Measurements from ENCODE around the gene GALNT12.

The GALNT12 gene

GRCh38 chr9:98774746-98775145, 32.7 kb upstream of the GALNT12 start (continued):
- TF ChIP-seq ZNF704 (tag by site-specific recombination; IDR thresholded peaks at IDR 0.05) = no peak
- no peak for TF ChIP-seq HOXD13 (CRISPR knock-in tag; IDR thresholded peaks at IDR 0.05; ENCODE audit: borderline replicate concordance)
- TF ChIP-seq ZNF416 (tag by site-specific recombination; IDR thresholded peaks at IDR 0.05) = no peak

GRCh38 chr9:98775831-98776441, 31.5 kb upstream of the GALNT12 start:
- CTCF ChIA-PET = interaction anchor here (0.6 to 4.5 kb wide), 53 partner anchors 8 to 852 kb away, joined by 3 to 80 read pairs (median 5); partner anchors contain the start of genes GABBR2 and GALNT12
- POLR2A ChIA-PET = interaction anchor here (0.7 kb wide), 1 partner anchor 432 kb away, joined by 4 read pairs; no protein-coding TSS in a partner anchor
- Histone ChIP-seq H3K27ac (ENCODE audit: extremely low read depth, low read depth, low read length) (no peak overlapping the region), H3K4me1 (ENCODE audit: control insufficient read depth, insufficient read depth, low read length) (no peaks in the 10 kb centered on the region), H3K4me3 (ENCODE audit: low read depth, low read length) (no peak overlapping the region), H3K36me3 (ENCODE audit: control insufficient read depth in 2 of 2, insufficient read depth in 1 of 2, low read length in 2 of 2) (peaks cover 2 to 73% of the 10 kb centered on the region in 2 experiments; a peak in 2 of 3 replicates), H3K9me3 (ENCODE audit: control insufficient read depth, insufficient read depth, low read depth, low read length) (no peaks in the 10 kb centered on the region)
- TF ChIP-seq REST (tag by site-specific recombination; IDR thresholded peaks at IDR 0.05) = no peak
- TF ChIP-seq ZNF514 (tag by site-specific recombination; IDR thresholded peaks at IDR 0.05) = no peak
- no peak for TF ChIP-seq GLI2 (tag by site-specific recombination; IDR thresholded peaks at IDR 0.05; ENCODE audit: borderline replicate concordance, low read depth)
- peak; percentile 52 for TF ChIP-seq ZNF654 (tag by site-specific recombination; IDR thresholded peaks at IDR 0.05; ENCODE audit: low read depth)
- TF ChIP-seq HOXA7 (CRISPR knock-in tag; IDR thresholded peaks at IDR 0.05; ENCODE audit: borderline replicate concordance) = no peak
- no peak for TF ChIP-seq ZNF223 (tag by site-specific recombination; IDR thresholded peaks at IDR 0.05)
- TF ChIP-seq ZBTB48 (tag by site-specific recombination; IDR thresholded peaks at IDR 0.05) = no peak
- peak; percentile 11; the same call in 1 of the 2 replicates for TF ChIP-seq CTCF (tag by site-specific recombination; IDR thresholded peaks at IDR 0.05)
- no peak for TF ChIP-seq IKZF3 (tag by site-specific recombination; IDR thresholded peaks at IDR 0.05)
- peak; percentile 49; the same call in 1 of the 2 replicates for TF ChIP-seq ZBTB20 (tag by site-specific recombination; IDR thresholded peaks at IDR 0.05)
- TF ChIP-seq ZNF510 (tag by site-specific recombination; IDR thresholded peaks at IDR 0.05; ENCODE audit: insufficient replicate concordance) = no peak
- TF ChIP-seq REPIN1 (tag by site-specific recombination; IDR thresholded peaks at IDR 0.05; ENCODE audit: low read depth) = no peak
- no peak for TF ChIP-seq TCF7L2 (IDR thresholded peaks at IDR 0.05; ENCODE audit: borderline replicate concordance, low read depth, low read length)
- TF ChIP-seq KLF1 (tag by site-specific recombination; IDR thresholded peaks at IDR 0.05) = no peak
- no peak for TF ChIP-seq ZNF2 (tag by site-specific recombination; IDR thresholded peaks at IDR 0.05)
- no peak for TF ChIP-seq ZNF610 (tag by site-specific recombination; IDR thresholded peaks at IDR 0.05; ENCODE audit: borderline replicate concordance)
- no peak for TF ChIP-seq ZNF211 (tag by site-specific recombination; IDR thresholded peaks at IDR 0.05; ENCODE audit: low read depth)
- TF ChIP-seq ZNF558 (tag by site-specific recombination; IDR thresholded peaks at IDR 0.05) = no peak
- no peak for TF ChIP-seq ZNF707 (tag by site-specific recombination; IDR thresholded peaks at IDR 0.05)
- no peak for TF ChIP-seq BCL11A (tag by site-specific recombination; IDR thresholded peaks at IDR 0.05; ENCODE audit: low read depth)
- TF ChIP-seq ZNF138 (tag by site-specific recombination; IDR thresholded peaks at IDR 0.05; ENCODE audit: borderline replicate concordance) = no peak
- no peak for TF ChIP-seq ZNF449 (tag by site-specific recombination; IDR thresholded peaks at IDR 0.05)
- no peak for TF ChIP-seq ZFHX2 (tag by site-specific recombination; conservative IDR thresholded peaks at IDR 0.05)
- no peak for TF ChIP-seq ZNF785 (tag by site-specific recombination; IDR thresholded peaks at IDR 0.05)
- no peak for TF ChIP-seq ZSCAN5A (tag by site-specific recombination; IDR thresholded peaks at IDR 0.05)

Data from HEK293 (cell line).